GM19455 (cell line): ENCODE results near the gene SUPT4H1.

Experiments
- ATAC-seq: cut with Tn5 transposase; IDR thresholded peaks from one replicate; pipeline ENCODE4 v1.9.1; 2021; ENCODE audit not compliant: unreplicated experiment

SUPT4H1 gene

DNA sequence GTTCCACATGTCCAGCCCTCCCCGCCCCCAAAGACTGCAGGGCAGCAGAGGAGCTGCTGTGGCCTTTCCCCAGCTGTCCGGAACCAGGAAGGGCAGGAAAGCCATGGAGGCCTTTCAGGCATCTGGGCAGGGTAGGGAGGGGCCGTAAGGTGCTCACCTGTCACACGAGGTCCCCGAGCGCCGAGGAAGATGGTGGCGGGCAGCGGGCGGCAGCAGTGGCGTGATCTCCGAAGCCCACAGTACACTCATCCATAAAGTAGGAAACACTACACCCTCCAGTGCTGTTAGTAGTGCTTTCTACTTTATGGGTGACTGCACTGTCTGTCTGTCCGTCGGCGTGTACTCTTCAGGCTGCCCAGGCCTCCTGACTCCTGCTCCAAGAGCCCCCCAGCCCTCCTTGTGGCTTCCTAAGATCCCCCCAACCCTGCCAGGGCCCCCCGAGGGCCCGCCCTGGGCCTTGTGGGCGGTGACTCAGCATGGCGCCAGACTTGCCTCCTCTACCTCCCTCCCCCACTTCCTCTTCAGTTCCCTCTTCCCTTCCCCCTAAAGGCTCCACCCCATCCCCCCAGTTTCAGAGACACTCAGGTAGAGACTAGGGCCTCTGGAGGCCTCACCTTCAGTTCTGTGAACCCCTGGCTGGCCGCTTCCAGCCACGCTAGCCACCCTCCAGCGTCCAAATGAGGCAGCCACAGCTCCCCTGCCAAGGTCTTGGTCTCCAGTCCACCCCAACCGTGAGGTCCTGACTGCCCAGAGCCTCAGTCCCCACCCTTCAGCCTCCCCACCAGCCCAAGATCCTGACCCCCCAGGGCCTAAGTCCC, 20.8 kb downstream of the SUPT4H1 start:
- no peak for ATAC-seq

DNA sequence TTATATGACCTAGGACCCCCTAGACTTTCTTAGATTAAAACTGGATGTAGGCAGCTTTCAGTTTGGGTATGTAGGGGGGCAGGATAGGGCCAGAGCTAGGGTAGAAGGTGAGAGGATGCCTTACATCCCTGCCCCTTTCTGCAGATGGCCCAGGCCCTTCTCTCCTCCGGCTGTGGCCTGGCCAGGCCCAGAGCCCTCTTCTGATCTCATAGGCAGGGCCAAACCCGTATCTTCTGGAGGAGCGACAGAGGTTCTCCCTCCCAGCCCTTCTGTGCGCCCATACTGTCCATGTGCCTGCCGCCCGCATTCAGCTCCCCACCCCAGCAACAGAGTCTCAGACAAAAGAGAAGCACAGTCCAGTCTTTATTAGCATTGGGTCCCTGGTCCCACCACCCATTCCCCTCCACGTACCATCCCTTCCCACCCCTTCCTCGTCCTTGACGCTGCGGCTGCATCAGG, 21.4 kb downstream of the SUPT4H1 start:
- no peak for ATAC-seq

DNA sequence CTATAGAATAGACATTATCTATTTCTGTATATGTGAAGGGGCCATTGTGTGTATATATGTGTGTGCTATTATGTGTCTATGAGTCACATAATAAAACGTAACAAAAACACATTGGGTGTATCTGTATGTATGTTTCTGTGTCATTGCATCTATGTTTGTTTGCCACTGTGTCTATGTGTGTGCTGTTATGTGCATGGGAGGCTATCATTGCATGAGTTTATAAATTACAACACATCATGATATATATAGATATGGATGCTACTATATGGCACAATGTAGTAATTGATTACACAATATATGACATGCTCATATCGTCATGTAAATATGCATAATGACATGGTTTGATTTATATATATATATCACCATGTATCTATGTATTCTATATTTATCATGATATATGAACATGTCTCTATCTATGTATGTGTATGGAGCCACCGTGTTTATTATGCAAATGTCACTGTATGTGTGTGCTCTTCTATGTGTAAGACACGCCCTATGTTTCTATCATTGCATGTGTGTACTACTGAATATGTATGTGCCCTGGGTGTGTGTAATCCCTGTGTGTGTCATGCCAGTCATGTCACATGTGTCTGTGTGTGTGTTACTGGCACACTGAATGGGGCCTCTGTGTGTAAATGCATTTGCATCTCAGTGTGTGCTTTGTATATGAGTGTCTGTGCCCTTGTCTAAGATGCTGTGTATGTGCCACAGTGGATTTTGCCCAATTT, 22.0 kb downstream of the SUPT4H1 start:
- peak; percentile 6 for ATAC-seq

DNA sequence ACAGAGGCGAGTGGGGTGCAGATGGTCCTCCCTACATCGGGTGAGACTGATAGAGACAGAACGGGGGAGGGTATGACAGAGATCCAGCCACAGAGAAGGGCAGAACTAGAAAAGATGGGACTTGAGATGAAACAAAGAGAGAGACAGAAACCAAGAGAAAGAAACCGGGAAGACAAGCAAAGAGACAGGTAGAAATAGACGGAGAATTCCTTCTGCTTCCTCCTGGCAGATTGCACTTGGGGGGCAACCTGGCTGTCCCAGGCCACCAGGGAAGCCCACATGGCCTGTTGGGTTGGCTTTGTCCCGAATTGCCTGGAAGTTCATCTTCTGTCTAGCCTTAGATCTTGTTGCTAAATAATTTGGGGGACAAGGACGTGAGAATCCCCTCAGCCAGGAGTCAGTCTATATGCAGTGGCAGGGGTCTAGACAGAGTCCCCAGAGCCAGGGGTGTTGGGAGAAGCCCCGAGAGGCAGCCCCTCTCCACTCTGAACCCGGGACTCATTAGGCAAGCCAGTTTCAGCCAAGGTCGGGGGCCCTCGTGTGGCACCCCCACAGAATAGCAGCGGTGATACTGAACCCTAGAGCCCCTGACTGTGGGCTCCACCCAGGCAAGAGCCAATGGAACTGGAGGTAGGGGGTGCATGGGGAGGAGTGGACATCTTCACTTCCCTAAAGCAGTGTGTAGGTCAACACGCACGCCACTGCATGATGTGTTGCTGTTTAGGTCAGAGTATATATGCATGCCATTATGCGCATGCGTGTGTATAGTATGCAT, 22.8 kb downstream of the SUPT4H1 start:
- ATAC-seq: peak; percentile 45

DNA sequence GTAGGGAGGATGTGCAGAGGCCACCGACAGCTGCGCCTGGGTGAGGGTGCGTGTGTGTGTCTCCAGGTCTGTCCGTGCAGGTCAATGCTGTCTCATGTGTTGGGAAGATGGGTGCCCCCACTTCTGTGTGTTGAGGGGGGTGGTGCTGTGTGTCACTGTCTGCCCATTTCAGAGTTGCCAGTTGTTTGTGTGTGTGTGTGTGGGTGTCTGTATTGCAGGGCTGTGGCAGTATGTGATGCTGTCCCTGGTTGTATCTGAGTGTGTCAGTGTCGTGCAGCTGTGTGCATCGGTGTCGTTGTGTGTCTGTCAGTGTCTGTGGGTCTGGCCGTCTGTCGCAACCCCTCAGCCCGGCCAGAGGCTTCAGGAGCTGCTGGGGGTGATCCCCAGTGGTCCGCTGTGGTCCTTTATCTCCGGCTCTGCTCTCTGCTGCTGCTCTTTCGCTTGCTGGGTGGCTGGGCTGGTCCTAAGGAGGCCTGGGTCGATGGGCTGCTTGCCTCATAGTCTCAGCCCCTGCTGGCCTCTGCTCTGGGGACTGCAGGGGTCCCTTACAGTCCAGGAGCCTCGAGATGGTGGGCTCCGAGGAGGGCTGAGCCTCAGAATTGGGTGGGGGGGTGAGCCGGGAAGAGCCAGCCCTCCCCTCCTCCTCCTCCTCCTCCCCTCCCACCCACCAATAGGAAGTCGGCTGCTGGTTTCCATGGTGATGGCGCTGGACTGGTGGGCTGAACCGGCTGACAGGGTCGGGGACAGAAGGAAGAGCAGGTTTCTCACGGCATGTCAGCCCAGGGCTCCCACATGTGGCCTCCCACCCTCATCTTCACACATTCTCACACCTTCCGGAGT, 23.6 kb downstream of the SUPT4H1 start, which contains the start of gene TSPOAP1:
Gene TSPOAP1, minus strand, starts transcription at position 601 of the 840 bp plus-strand sequence. CDS start 875 bp downstream, outside the sequence.
- ATAC-seq: peak; percentile 15

DNA sequence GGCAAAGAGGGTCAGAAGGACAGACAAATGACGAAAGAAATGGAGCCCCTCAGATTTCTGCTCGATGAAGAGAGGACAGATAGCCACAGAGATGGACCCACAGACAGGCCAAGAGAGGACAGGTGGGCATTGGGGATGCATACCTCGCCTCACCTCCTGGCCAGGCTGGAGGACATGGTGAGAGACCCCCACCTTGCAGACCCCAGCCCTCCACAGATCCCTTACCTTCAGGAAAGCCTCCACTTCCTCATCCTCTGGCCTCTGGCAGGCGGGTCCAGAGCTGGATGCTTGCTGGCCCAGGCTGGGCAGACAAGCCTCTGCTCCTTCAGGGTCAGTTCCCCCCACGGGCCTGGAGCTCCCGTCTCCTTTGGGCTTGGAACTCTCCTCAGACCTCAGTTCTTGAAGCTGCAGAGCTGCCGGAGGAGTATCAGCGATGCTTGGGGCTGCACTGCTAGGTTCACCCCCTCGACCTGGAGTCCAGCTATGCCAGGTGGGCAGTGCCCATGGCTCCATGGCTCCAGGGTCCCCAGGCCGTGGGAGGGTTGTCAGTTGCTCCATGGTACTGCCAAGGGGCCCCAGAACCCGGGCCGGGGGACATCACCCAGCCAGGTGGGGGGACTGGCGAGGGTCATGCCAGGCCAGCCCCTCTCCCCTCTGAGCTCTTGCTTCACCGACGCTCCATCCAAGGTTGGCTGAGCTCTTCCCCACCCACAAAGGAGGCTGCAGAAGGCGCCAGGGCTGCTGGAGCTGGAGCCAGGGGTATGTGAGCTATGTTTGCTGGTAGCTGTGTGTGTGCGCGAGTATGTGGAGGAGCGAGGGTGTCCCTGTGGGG, 24.4 kb downstream of the SUPT4H1 start:
- no peak for ATAC-seq

DNA sequence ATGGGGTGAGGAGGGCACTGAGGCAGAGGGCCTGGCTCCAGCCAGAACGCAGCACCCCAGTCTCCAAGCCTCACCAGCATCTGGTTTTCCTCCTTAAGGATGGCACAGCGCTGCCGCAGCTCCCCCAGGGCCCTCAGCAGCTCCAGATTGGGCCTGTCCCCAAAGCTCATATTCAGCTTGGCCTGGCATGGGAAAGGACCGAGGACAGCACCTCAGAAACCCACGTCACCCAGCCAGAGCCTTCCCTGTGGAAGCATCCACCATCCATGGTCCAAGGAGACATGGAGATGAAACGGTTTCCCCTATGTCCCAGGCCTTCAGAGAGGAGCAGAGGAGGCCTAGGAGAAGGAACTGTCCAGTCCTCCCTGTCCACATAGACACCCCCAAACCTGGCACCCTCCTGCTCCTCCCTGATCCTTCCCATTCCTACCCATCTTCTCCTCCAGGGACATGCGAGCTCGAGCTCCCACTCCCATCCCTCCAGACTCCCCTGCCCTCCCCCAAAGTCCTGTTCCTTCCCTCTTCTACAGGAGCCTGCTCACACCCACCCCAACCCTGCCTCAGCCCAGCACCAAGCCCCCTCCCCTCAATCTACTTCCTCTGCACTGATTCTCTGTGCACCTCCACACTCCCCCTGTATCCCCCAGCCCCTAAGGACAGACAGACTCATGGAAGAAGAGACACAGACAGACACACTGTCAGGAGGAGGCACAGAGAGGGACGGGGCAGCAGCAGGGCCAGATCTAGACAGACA, 25.2 kb downstream of the SUPT4H1 start:
- ATAC-seq: no peak

DNA sequence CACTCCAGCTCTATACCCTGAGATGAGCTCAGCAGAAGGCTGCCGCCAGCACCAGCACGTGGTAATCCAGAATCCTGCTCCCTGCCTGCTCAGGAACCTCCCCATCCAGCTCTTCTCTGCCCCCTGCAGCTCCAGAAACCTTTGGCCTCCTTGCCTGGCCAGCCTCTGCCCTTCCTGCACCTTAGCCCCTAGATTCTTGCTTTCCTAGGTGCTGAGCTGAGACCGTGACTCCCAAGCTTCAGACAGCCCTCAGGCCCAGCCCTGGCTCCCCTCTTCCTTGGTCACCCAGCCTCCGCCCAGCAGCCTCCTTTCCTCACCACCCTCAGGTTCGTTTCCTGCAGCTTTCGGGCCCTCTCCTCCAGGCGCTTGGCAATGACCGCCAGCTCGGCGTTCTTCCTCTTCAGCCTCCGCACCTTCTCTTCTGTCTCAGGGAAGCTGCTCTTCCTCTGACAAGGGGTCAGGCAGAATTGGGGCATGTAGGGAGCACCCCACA, 26.0 kb downstream of the SUPT4H1 start:
- no peak for ATAC-seq

DNA sequence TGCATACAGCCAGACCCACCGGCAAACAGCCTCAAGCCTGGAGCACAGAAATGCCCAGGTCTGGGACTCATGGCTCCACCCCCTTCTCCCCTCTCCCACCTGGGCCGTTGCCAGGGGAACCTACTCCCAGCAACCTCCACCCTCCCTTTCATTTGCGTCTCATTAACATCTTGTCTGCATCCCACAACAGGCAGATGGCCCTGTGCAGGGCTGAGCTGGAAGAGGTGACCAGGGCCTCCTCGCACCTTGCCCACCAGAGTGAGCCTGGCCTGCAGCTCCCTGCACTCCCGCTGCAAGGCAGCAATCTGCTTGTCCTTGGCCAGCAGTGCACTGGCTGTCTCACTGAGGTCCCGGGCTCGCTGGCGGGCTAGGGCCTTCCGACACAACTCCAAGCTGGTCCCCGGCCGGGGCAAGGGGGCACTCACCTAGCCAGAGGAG, 26.7 kb downstream of the SUPT4H1 start:
- ATAC-seq: no peak

DNA sequence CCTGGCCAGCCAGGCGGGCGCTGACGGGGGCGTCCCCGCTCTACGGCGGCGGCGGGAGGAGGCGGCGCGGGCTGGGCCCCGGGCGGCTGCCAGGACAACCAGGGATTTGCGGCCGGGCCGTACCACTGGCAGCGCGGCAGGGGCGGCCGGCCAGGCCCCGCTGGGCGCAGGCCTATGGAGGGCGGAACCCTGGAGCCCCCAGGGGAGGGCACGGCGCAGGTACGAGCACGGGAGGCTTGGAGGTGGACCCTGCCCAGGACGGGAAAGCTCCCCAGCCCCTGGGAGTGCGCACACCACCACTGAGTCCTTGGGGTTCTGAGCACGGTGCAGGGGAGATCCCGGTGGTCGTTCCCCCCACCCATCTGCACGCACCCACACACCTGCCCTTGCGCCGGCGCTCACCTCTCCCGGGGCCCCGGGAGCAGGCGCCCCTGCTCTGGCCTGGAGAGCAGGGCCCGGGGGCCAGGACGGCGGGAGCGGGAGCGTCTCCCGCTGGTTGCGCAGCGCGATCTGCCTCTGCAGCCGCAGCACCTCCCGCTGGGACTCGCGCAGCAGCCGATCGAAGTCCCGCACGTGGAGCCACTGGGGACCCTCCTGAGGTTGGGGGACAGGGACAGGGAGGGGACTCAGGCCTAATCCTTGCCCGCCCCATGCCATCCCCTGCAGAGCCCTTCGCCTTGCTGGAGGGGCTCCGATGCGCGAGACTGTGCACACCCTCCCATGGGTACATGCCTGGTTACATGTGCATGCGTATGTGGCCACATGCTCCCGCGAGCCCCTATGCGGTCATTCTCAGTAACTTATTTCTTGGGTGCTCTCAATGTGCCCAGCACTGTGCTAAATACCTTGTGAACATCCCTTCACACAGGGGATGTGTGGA, 27.4 kb downstream of the SUPT4H1 start:
- no peak for ATAC-seq

DNA sequence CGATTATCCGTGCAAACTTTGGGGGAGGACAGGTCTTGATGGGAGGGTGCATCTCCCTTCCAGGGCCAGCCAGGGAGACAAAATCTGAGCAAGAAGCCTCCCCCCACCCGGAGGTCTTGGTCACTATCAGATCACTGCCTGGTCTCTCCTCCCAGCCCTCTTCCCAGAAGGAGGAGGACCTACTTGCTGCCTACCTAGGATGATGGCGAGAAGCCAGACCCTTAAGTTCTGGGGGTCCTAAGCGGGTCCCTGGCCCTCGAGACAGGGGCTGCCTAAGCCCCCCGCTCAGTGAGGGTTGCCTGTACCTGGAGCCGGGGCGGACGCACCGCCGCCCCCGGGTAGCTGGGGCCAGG, 28.0 kb downstream of the SUPT4H1 start:
- ATAC-seq: no peak

DNA sequence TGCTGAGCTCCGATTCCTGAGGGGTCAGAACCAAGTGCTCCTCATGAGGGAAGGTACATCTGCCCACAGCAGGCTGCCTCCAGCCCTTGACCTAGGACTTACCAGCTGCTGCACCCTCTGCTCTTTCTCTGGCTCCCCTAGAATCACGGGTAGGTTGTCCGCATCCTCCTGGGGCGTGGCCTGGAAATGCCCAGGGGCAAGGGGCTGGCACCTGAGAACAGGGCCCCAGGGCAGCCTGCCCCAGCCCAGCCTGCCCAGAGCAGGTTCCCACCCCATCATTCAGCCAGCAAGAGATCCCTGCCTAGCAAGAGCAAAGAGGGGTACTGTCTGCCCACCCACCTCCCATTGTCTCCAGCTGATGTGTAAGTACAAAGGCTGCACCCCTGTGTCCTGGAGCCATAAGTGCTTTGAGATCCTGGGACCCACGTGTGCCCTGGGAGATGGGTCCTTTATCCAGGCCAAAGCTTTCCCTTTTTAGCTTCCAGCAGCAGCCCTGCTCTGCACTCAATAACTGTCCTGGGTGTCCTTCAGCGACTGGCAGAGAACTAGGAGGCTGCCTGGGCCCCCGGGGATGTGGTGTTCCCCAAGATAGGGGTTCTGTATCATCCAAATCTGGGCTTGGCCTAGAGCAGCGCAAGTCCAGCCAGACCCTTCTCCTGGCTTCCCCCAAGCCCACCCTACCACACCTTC, 28.5 kb downstream of the SUPT4H1 start:
- no peak for ATAC-seq

DNA sequence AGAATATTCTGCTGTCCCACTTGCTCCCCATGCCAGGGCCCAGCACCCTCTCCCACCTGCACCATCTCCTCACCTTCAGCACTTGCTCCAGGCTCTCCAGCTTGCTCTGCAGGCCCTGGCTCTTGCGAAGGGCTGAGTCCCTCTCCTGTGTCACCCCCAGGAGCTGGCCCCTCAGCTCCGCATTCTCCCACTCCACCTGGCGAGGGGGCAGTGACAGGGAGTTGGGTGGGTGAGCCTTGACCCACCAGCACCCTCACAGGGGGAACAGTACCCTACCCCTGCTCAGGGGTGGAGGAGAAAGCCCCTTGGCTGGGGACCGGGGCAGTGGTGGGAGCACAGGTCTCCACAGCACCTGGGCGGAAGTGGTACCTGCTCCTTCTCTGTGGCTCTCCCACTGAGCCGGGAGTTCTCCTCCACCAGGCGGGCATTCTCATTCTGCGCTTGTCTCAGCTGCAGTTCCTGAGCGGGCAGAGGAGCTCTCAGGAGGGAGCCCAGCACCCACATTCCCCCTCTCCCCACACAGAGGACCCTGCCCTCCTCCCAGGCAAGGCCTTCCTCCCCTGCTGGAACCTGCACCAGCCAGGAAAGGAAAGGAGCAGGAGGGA, 29.3 kb downstream of the SUPT4H1 start:
- ATAC-seq: no peak

DNA sequence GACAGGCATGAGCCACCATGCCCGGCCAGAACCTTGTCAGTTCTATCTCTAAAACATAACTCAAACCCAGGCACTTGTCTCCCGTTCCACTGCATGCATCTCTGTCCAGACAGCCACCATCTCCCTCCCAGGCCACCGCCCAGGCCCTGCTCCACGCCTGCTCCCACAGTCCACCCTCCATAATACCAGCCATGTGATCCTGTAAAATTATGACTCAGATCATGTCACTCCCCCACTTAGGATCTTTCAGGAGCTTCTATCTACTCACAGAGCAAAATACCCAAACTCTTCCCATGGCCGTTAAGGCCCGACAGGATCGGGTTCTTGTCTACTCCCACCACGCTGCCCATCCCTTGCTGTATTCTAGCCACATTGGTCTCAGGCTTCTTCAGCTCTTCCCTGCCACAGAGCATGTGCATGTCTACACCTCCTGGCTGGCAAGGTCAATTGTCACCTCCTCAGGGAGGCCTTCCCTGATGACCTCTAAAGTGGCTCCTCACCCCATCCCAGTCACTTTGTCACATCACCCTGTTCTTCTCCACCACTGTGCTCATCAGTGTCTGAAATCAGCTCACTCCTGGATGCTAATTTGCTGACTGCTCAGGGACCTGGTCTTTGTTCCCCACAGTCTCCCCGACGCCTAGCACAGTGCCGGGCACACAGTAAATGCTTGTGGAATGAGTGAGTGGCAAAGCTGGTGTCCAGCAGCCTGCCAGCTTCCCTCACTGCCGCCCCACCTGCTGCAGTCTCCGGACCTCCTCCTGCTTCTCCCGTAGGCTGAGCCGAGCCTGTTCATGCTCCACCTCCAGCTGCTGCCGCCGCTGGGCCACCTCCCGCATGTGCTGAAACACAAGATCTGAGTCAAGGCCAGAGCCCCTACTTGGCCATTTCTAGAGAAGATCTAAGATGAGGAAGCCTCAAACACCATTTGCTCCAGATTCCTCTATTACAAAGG, 30.2 kb downstream of the SUPT4H1 start:
- no peak for ATAC-seq

DNA sequence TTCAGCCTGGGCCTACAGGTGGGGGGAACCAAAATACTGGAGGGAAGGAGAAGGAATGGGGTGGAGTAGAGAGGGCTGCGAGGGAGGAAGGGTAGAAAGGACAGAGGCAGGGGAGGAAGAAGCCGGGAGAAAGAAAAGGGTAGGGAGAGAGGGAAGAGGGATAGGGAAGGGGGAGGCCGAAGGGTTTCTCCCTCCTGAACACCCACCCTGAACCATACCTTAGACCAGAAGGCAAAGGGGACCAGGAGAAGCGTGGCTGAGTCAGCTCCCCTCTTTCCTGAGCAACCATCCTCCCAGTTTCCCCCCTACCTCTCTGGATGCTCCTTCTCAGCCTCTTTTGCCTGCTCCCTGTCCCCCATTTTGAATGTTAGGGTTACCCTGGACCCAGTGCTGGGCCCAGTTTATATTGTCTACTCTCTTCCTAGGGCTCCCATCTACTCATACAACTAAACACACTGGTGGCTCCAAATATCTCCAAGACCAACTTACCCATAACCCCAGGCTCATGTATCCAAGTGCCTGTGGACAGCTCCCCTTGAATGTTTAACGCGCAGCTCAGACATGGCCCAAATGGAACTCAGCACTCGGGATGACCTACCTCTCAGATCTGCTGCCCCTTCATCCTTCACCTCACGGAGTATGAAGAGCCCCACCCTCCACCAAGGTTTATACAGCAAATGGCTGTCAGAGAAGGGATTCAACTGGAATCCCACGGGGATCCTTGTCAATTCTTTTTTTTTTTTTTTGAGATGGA, 31.3 kb downstream of the SUPT4H1 start:
- ATAC-seq: no peak
